ENCODE results near the gene YTHDF1.

YTHDF1 gene

DNA sequence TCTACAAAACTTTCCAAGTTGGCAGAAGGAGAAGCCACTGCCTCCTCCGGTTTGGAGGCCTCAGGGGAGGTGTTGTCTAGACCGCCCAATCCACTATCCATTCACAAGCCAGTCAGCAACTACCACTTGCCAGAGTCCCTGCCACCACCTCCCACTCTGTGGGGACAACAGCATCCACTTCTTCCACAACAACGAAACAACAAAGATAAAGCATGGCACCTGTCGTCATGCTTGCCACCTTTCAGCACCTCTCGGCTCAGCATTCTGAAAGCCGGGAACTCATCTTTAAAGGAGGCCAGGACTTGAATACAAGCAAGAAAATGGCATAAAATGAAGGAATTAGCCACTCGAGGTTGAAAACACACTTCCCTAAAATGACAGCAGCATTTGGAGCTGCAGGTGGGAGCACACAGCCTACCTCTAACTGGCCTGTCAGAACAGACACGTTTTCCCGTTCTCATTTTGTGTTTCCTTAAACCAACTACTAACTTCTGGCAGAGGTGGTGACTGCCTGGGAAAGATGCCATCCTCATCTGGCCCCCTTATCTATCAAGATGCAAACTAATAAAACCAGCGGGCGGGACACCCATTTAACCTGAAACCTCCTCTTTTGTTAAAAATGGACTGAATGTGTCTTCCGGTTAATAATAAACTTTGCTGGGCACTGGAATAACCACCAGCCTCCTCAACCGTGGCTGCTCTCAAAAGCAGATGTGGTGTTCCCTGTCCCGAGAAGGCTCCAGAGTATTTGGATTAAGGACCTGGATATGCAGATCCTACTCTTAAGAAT lies 21.7 kb downstream of the YTHDF1 start:
- Mint-ChIP-seq H3K27ac (no peak overlapping the region), H3K4me1 (peaks cover 22% of the 10 kb centered on the region), H3K4me3 (no peak overlapping the region), H3K36me3 (ENCODE audit: low read depth) (peaks cover 16% of the 10 kb centered on the region), H3K9me3 (no peaks in the 10 kb centered on the region), H3K27me3 (no peaks in the 10 kb centered on the region)
- DNase-seq: no peak
- no peak for ATAC-seq

DNA sequence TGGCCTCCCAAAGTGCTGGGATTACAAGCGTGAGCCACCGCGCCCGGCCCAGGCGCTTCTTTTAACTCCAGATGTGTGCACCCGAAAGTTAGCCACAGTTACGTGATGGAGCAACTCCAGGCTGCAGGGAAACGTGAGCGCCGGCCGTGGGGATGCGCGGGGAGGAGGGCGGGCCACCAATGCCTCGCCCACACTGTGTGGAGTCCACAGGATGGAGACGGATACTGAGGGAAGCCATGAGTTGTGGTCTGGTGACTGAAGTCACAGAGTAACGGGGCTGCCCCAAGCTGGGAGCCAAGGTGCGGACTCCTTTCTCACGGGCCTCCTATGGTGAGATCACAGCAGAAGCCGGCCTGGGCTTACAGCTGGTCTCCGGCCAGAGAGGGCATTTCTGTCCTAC lies 23.2 kb downstream of the YTHDF1 start:
- Mint-ChIP-seq H3K9me3 (no peaks in the 10 kb centered on the region), H3K4me3 (no peak overlapping the region), H3K27ac (no peak overlapping the region), H3K4me1 (peaks cover 15% of the 10 kb centered on the region), H3K27me3 (no peaks in the 10 kb centered on the region), H3K36me3 (ENCODE audit: low read depth) (peaks cover 14% of the 10 kb centered on the region)
- no peak for ATAC-seq
- DNase-seq: no peak

DNA sequence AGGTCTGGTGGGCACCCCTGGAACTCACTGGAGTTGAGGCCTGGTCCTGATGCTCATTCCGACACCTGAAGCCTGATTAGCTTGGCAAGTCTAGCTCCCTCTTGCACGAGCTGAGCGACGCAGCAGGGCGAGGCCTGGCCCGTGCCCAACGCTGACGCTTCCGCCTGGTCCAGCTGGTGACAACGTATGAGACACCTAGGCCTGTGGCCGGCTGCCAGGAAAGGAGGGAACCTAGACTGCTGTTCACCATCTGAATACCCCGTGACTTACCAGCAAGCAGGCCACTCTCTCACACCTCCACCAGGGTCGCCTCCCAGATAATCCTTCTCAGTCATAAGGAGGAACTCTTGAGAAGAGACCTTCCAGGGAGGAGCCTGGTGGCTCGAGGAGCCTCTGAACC lies 24.5 kb downstream of the YTHDF1 start:
- ATAC-seq: no peak
- no peaks in the 10 kb centered on the region for H3K27me3 Mint-ChIP-seq
- no peaks in the 10 kb centered on the region for H3K9me3 Mint-ChIP-seq
- no peak overlapping the region for H3K4me3 Mint-ChIP-seq
- no peak overlapping the region for H3K27ac Mint-ChIP-seq
- H3K4me1 Mint-ChIP-seq: peaks cover 3% of the 10 kb centered on the region
- peaks cover 10% of the 10 kb centered on the region for H3K36me3 Mint-ChIP-seq (ENCODE audit: low read depth)
- DNase-seq: no peak

DNA sequence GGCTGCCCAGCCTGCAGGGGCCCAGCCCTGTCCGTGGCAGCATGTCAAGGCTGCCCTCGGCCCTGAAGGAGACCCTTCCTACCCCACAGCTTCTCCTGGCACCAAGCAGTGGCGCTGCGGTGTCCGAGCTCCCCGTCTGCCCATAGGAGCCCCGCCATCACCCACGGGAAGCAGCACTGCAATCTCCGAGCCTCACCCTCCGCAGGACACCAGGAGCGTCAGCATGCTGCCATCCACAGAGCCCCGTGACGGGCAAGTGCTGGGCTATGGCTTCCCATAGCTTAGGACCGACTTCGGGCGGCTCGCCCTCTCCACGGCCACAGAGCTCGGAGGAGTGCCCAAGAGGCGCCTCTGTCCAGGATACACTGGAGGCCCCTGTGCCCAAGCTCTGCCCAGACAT lies 25.1 kb downstream of the YTHDF1 start:
- Mint-ChIP-seq H3K27ac (no peak overlapping the region), H3K36me3 (ENCODE audit: low read depth) (peaks cover 6% of the 10 kb centered on the region), H3K4me3 (no peak overlapping the region), H3K9me3 (no peaks in the 10 kb centered on the region), H3K27me3 (no peaks in the 10 kb centered on the region), H3K4me1 (no peaks in the 10 kb centered on the region)
- DNase-seq (no peak), ATAC-seq (no peak)

DNA sequence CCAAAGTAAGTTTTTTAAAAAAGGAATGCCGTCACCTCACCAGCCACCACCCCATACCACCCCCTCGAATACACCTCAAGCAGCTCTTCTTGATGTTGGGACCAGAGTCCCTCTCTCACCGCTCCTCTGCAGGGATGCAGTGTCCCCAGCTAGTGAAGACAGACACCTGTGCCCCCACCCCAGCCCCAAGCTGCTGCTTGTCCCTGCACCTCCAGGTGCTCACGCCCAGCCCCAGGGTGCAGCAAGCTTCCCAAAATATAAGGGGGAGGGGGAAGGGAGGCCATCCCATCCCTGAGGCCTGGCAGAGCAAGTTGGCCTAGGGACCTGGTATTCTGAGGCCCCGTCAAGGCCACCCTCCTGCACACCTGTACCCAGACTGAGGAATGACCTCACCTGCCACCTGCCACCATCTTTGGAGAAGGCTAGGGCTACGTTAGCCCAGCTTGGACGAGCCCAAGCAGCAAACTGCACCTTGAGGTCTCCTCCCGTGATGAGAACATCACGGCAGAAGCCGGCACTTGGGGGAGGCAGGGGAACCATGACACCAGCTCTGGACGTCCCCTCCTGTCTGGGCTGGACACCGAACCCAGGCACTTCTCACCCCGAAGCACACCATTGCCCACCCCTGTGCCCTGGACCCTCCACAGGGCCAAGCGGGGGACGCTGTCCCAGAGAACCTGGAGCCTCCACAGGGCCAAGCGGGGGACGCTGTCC lies 25.9 kb downstream of the YTHDF1 start:
- DNase-seq (no peak), ATAC-seq (no peak)
- no peaks in the 10 kb centered on the region for H3K9me3 Mint-ChIP-seq
- no peak overlapping the region for H3K27ac Mint-ChIP-seq
- peaks cover 3% of the 10 kb centered on the region for H3K36me3 Mint-ChIP-seq (ENCODE audit: low read depth)
- no peak overlapping the region for H3K4me3 Mint-ChIP-seq
- no peaks in the 10 kb centered on the region for H3K27me3 Mint-ChIP-seq
- no peaks in the 10 kb centered on the region for H3K4me1 Mint-ChIP-seq

DNA sequence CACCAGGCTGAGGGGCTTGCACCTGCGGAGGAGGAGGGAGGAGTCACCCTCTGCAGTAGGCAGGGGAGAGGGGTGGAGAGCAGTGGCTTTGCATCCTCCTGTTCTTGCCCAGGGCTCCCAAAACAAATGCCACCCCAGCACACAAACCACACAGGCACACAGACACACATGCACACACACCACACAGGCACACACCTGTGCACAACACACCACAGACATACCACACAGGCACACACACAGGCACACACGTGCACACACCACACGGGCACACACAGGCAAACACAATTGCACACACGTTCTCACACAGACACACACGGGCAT lies 26.6 kb downstream of the YTHDF1 start:
- H3K4me1 Mint-ChIP-seq: no peaks in the 10 kb centered on the region
- no peak for ATAC-seq
- no peaks in the 10 kb centered on the region for H3K36me3 Mint-ChIP-seq (ENCODE audit: low read depth)
- no peak overlapping the region for H3K4me3 Mint-ChIP-seq
- no peaks in the 10 kb centered on the region for H3K9me3 Mint-ChIP-seq
- no peaks in the 10 kb centered on the region for H3K27me3 Mint-ChIP-seq
- no peak for DNase-seq
- H3K27ac Mint-ChIP-seq: no peak overlapping the region

DNA sequence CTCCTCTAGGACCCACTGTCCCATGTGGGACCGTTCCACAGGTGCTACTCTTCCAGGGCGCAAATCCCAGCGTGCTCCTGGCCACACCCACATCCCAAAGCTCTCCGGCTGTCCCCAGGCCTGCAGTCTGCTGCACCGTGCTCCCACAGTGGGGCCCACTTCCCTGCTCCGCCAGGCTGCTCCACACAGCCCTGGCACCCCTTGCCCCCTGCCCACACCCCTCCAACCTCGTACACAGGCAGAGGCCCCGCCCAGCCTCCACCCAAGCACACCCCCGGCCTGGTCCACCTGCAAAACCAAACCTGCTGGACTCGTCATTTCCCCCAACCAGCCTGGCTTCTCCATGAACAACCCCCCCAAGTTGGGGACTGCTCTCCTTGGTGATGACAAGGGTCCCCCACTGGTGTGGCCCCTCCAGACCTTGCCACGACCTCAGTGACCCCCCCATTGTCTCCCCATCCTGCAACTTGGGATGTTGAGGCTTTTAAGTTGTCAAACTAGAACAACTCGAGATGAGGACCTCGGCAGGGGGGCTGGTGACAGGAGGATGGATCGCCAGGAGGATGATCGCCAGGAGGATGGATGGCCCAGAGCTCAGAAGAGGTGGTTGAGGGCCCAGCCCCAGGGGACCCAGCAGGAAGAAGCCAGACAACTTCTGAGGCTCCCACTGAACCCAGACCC lies 27.1 kb downstream of the YTHDF1 start:
- Mint-ChIP-seq H3K36me3 (ENCODE audit: low read depth) (no peaks in the 10 kb centered on the region), H3K27me3 (no peaks in the 10 kb centered on the region), H3K4me1 (no peaks in the 10 kb centered on the region), H3K4me3 (no peak overlapping the region), H3K27ac (no peak overlapping the region), H3K9me3 (no peaks in the 10 kb centered on the region)
- DNase-seq (no peak), ATAC-seq (no peak)

DNA sequence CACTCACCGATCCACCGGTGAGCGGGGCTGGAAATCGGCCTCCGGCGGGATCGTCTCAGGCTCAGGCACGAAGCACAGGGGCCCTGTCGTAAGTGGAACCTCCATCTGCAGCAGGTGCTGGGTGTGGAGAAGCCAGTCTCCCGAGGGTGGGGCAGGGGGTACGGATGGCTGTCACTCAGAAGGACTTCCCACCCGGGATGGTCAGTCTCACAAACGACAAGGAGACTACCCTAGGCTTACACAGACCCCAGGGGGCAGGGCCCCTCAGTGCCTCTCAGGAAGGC lies 27.8 kb downstream of the YTHDF1 start:
- ATAC-seq (no peak), DNase-seq (no peak)
- H3K27me3 Mint-ChIP-seq: no peaks in the 10 kb centered on the region
- no peaks in the 10 kb centered on the region for H3K36me3 Mint-ChIP-seq (ENCODE audit: low read depth)
- no peaks in the 10 kb centered on the region for H3K9me3 Mint-ChIP-seq
- no peak overlapping the region for H3K27ac Mint-ChIP-seq
- no peak overlapping the region for H3K4me3 Mint-ChIP-seq
- no peaks in the 10 kb centered on the region for H3K4me1 Mint-ChIP-seq

DNA sequence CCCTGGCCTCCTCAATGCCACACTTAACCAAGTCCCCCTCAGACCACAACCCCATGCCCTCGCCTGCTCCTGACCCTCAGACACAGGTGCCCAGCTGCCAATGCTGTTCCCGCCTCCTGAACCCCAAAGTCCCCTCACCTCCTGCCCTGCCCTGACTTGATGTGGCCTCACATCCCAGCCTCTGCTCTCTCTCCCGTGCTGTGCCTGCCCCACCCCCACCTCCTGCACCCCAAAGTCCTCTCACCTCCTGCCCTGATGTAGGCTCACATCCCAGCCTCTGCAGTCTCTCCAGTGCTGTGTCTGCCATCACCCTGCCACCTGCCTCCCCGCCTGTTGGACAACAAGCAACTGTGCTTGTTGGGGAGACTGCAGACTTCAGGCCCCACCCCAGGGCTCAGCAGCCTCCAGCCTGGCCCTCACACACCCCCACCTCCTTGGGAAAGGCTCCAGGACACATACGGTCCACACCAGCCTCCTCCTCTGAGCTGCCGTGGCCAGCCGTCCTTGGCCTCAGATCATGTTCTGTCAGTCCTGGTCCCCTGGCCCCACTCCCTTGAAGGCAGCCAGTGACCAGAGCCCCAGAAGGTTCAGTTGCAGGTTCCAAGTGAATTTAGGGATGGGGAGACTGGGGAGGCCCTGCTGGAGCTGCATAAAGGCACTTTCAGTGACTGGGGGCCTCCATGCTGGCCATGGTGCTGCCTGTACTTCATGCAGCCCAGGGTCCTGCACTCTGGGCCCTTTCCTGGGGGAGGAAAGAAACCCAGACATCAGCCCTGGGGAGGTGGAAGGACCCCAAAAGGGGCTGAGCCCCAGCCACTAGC lies 28.4 kb downstream of the YTHDF1 start:
- Mint-ChIP-seq H3K27ac (no peak overlapping the region), H3K4me1 (no peaks in the 10 kb centered on the region), H3K9me3 (no peaks in the 10 kb centered on the region), H3K36me3 (ENCODE audit: low read depth) (no peaks in the 10 kb centered on the region), H3K4me3 (no peak overlapping the region), H3K27me3 (no peaks in the 10 kb centered on the region)
- DNase-seq (no peak), ATAC-seq (no peak)

DNA sequence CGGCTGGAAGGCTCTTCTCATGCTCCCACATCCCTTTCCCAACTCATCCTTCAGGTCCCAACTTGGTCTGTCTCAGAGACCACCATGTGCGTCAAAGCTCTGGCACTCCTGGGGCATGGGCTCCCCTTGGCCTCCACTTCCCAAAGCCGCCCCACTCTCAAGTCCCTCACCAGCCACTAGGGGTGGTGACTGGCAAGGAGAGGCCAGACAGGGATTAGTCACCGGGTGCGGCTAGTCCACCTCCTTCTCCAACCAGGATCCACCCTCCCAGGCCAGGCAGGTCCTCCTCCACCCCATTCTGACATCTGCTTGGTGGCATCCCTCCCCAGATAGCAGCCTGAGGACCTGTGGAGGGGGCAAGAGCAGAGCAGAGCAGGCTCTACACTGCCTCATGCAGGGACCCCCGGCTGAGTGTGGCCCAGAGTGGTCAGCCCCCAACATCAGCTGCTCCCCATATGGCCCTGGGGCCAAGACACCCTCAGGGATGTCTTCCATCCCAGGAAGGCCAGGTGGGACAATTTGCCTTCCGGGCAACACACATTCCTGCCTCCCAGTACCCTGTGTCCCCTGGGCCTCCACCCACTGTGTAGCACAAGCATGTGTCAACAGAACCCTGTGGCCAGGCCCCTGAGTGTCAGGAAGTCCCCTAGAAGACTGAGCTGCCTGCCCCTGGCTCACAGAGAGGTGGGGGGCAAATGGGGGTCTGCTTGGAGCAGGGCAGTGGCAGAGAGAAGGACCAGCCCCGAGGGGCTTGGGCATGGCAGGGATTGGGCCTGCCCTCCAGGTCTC lies 29.2 kb downstream of the YTHDF1 start:
- H3K27ac Mint-ChIP-seq: no peak overlapping the region
- no peaks in the 10 kb centered on the region for H3K4me1 Mint-ChIP-seq
- H3K4me3 Mint-ChIP-seq: no peak overlapping the region
- H3K36me3 Mint-ChIP-seq (ENCODE audit: low read depth): no peaks in the 10 kb centered on the region
- ATAC-seq: no peak
- no peak for DNase-seq
- peaks cover 6% of the 10 kb centered on the region for H3K27me3 Mint-ChIP-seq
- no peaks in the 10 kb centered on the region for H3K9me3 Mint-ChIP-seq

DNA sequence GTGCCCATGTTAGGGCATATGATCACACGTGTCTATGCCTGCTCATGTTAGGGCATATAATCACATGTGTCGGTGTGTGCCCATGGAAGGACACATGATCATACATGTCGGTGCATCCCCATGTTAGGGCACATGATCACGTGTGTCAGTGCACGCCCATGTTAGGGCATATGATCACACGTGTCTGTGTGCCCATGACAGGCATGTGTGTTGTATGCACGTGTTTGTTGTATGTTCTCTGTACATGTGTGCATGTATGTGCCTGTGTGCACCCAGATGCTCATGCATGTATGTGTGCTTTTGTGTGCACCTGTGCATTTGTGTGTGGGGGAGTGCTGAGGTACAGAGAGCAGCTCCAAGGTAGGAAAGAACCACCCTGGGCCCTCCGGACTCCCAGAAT lies 29.8 kb downstream of the YTHDF1 start:
- no peaks in the 10 kb centered on the region for H3K36me3 Mint-ChIP-seq (ENCODE audit: low read depth)
- H3K4me1 Mint-ChIP-seq: no peaks in the 10 kb centered on the region
- no peak overlapping the region for H3K27ac Mint-ChIP-seq
- H3K27me3 Mint-ChIP-seq: peaks cover 12% of the 10 kb centered on the region
- DNase-seq (no peak), ATAC-seq (no peak)
- H3K9me3 Mint-ChIP-seq: no peaks in the 10 kb centered on the region
- no peak overlapping the region for H3K4me3 Mint-ChIP-seq

DNA sequence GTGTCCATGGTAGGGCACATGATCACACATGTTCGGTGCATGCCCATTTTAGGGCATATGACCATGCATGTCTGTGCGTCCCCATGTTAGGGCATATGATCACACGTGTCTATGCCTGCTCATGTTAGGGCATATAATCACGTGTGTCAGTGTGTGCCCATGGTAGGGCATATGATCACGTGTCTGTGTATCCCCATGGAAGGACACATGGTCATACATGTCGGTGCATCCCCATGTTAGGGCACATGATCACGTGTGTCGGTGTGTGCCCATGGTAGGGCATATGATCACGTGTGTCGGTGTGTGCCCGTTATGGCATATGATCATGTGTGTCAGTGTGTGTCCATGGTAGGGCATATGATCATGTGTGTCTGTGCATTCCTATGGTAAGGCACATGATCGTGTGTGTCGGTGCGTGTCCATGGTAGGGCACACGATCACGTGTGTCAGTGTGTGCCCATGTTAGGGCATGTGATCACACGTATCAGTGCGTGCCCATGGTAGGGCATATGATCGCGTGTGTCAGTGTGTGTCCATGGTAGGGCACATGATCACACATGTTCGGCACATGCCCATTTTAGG lies 30.6 kb downstream of the YTHDF1 start:
- Mint-ChIP-seq H3K4me1 (peaks cover 1% of the 10 kb centered on the region), H3K27ac (no peak overlapping the region), H3K9me3 (no peaks in the 10 kb centered on the region), H3K4me3 (no peak overlapping the region), H3K27me3 (peaks cover 14% of the 10 kb centered on the region), H3K36me3 (ENCODE audit: low read depth) (no peaks in the 10 kb centered on the region)
- ATAC-seq: no peak
- DNase-seq: no peak

DNA sequence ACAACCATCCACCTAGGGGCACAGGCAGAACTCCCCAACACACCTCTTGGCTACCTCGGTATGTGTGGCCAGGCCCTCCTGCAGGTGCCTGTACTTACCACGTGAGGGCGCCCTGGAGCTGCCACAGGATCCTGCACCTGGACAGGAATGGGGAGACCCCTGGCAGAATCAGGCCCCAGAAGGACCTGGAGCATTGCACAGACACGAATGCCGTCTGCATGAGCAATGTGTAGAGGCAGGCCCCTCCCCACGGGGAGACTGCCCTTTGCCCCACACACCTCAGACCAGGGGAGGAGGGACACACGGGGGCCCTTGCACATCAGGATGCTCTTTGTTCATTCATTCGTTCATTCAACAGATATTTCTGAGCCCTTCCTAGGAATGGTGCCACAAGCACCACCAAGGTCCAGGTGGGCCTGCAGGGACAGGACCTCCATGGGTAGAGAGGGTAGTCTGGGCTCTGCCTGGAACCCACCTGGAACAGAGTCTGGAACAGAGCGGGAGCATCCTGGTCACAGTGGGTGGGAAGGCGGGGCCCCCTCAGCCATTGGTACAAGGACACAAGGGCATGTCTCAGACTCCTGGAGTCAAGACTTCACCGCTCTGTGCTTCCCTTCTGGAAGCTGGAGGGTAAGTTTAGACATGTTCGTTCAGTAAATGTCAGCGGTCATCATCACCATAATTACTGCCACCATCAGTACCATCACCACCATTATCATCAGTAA lies 32.3 kb downstream of the YTHDF1 start:
- no peaks in the 10 kb centered on the region for H3K9me3 Mint-ChIP-seq

More for the DNA sequence above, 32.3 kb downstream of the YTHDF1 start:
- peaks cover 21% of the 10 kb centered on the region for H3K27me3 Mint-ChIP-seq
- peak; percentile 26 for ATAC-seq
- no peak overlapping the region for H3K27ac Mint-ChIP-seq
- no peak overlapping the region for H3K4me3 Mint-ChIP-seq
- peak; percentile 66 for DNase-seq
- no peaks in the 10 kb centered on the region for H3K36me3 Mint-ChIP-seq (ENCODE audit: low read depth)
- H3K4me1 Mint-ChIP-seq: peaks cover 6% of the 10 kb centered on the region

Measured in activated naive CD8-positive, alpha-beta T cell treated with anti-CD3 and anti-CD28 coated beads, Interleukin-2, amount 50 U/mL, for 24 hours (primary cell).